ENCODE measurements around the gene KCNQ5.

The KCNQ5 gene

DNA sequence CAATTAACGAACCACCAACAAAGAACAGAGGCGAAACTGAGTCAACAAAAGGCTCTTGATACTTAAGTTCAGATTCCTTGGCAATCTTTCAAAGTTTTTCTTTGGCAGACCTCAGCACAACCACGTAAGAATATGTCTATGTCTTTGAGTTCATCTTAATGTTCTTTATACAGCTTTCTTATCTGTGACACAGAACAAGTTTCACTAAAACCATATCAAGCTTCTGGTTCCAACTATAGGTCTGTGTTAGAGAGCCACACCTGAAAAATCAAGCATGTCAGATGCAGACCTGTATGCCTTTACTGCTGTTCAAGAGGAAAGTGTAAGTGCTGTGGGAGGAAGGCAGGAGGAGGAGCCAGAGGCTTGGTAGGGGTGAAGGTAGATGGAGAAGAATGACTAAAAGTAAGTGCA, 332.1 kb downstream of the KCNQ5 start:
- TF ChIP-seq, protein P1, sequence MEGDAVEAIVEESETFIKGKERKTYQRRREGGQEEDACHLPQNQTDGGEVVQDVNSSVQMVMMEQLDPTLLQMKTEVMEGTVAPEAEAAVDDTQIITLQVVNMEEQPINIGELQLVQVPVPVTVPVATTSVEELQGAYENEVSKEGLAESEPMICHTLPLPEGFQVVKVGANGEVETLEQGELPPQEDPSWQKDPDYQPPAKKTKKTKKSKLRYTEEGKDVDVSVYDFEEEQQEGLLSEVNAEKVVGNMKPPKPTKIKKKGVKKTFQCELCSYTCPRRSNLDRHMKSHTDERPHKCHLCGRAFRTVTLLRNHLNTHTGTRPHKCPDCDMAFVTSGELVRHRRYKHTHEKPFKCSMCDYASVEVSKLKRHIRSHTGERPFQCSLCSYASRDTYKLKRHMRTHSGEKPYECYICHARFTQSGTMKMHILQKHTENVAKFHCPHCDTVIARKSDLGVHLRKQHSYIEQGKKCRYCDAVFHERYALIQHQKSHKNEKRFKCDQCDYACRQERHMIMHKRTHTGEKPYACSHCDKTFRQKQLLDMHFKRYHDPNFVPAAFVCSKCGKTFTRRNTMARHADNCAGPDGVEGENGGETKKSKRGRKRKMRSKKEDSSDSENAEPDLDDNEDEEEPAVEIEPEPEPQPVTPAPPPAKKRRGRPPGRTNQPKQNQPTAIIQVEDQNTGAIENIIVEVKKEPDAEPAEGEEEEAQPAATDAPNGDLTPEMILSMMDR (IDR thresholded peaks at IDR 0.05; ENCODE audit: low read depth, low read length, poor library complexity, severe bottlenecking) = no peak
- Histone ChIP-seq H4K20me1 (ENCODE audit: control insufficient read depth, insufficient read depth, low read depth, low read length) (no peaks in the 10 kb centered on the region), H3K4me1 (ENCODE audit: control insufficient read depth, low read length) (no peaks in the 10 kb centered on the region), H3K9me3 (ENCODE audit: control insufficient read depth, insufficient read depth, low read length) (no peaks in the 10 kb centered on the region), H3K79me2 (ENCODE audit: control insufficient read depth, low read length) (no peaks in the 10 kb centered on the region), H3K4me3 (ENCODE audit: low read length) (no peak overlapping the region), H3K36me3 (ENCODE audit: control insufficient read depth, low read length) (no peaks in the 10 kb centered on the region), H3K27me3 (ENCODE audit: control insufficient read depth, low read length) (no peaks in the 10 kb centered on the region), H3F3A (ENCODE audit: control insufficient read depth, insufficient read depth) (no peaks in the 10 kb centered on the region), H3K9me2 (replicated peaks; ENCODE audit: control insufficient read depth, low read length) (no peaks in the 10 kb centered on the region), H3K27ac (ENCODE audit: low read depth, low read length) (no peak overlapping the region), H3K4me2 (ENCODE audit: low read length) (no peak overlapping the region)

DNA sequence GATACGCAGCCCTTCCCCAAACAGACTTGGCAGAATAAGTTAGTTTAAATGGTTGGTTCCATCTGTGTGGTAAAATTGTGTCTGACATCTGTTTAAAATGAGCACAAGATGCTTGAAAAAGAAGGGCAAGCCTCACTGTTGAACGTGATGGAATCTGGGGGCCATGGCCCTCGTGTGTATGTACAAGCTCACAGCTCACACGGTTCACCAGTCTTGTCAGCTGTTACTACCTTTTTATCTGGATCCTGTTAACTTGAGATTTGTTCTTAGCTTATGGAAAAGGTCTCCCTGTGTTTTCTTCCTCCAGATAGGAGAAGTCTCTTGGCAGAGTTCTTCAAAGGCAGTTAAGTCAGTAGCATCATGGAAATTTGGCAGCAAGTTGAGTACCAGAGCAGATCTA, 332.9 kb downstream of the KCNQ5 start:
- Histone ChIP-seq H3K9me3 (ENCODE audit: control insufficient read depth, insufficient read depth, low read length) (no peaks in the 10 kb centered on the region), H3K27me3 (ENCODE audit: control insufficient read depth, low read length) (no peaks in the 10 kb centered on the region), H3K27ac (ENCODE audit: low read depth, low read length) (no peak overlapping the region), H3K79me2 (ENCODE audit: control insufficient read depth, low read length) (no peaks in the 10 kb centered on the region), H3K4me1 (ENCODE audit: control insufficient read depth, low read length) (no peaks in the 10 kb centered on the region), H3K4me2 (ENCODE audit: low read length) (no peak overlapping the region), H3K9me2 (replicated peaks; ENCODE audit: control insufficient read depth, low read length) (no peaks in the 10 kb centered on the region), H3F3A (ENCODE audit: control insufficient read depth, insufficient read depth) (no peaks in the 10 kb centered on the region), H3K36me3 (ENCODE audit: control insufficient read depth, low read length) (no peaks in the 10 kb centered on the region), H3K4me3 (ENCODE audit: low read length) (no peak overlapping the region), H4K20me1 (ENCODE audit: control insufficient read depth, insufficient read depth, low read depth, low read length) (no peaks in the 10 kb centered on the region)
- TF ChIP-seq EZH2phosphoT487 (IDR thresholded peaks at IDR 0.05; ENCODE audit: borderline replicate concordance, low read length) = no peak
- TF ChIP-seq, protein P1 (IDR thresholded peaks at IDR 0.05; ENCODE audit: low read depth, low read length, poor library complexity, severe bottlenecking) = no peak

DNA sequence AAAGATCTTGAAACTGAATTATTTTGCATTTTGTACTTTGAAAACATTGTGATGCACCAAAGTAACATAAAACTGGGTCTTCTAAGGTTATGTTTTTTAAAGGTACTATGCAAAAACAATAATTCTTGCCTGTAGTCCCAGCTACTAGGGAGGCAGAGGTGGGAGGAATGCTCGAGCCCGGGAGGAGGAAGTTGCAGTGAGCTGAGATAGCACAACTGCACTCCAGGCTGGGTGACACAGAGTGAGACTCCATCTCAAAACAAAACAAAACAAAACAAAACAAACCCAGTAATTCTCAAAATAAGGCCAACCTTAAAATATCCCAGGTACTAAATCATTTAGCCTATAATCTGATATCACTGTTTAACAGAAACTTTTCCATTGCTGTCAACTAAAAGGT, 333.8 kb downstream of the KCNQ5 start:
- Histone ChIP-seq H3K4me1 (ENCODE audit: control insufficient read depth, low read length) (no peaks in the 10 kb centered on the region), H3K4me2 (ENCODE audit: low read length) (no peak overlapping the region)

More for the DNA sequence above, 333.8 kb downstream of the KCNQ5 start:
- H3K27ac ChIP-seq (ENCODE audit: low read depth, low read length) = no peak overlapping the region
- H3K79me2 ChIP-seq (ENCODE audit: control insufficient read depth, low read length) = no peaks in the 10 kb centered on the region
- no peaks in the 10 kb centered on the region for H3K9me3 ChIP-seq (ENCODE audit: control insufficient read depth, insufficient read depth, low read length)
- TF ChIP-seq, protein P1 (IDR thresholded peaks at IDR 0.05; ENCODE audit: low read depth, low read length, poor library complexity, severe bottlenecking) = no peak
- no peak for TF ChIP-seq EZH2phosphoT487 (IDR thresholded peaks at IDR 0.05; ENCODE audit: borderline replicate concordance, low read length)
- no peaks in the 10 kb centered on the region for H3F3A ChIP-seq (ENCODE audit: control insufficient read depth, insufficient read depth)
- H3K4me3 ChIP-seq (ENCODE audit: low read length) = no peak overlapping the region
- H3K36me3 ChIP-seq (ENCODE audit: control insufficient read depth, low read length) = no peaks in the 10 kb centered on the region
- no peaks in the 10 kb centered on the region for H4K20me1 ChIP-seq (ENCODE audit: control insufficient read depth, insufficient read depth, low read depth, low read length)
- no peaks in the 10 kb centered on the region for H3K9me2 ChIP-seq (replicated peaks; ENCODE audit: control insufficient read depth, low read length)
- H3K27me3 ChIP-seq (ENCODE audit: control insufficient read depth, low read length) = no peaks in the 10 kb centered on the region

Data from DOHH2 (cell line).